Measurements from ENCODE around the gene CCL13.

Gene CCL13

GRCh38 chr17:34401165-34401564, 44.9 kb downstream of the CCL13 start:
- DNase-seq: no peak
- in situ Hi-C loops (cut with HindIII; ENCODE audit: low pct_ligation_motif_present, low pct_unique_long_range_greater_than_20kb, low sequenced_read_pairs): no loop called here

- no peak for DNase-seq
- in situ Hi-C loops (cut with HindIII; ENCODE audit: low pct_ligation_motif_present, low pct_unique_long_range_greater_than_20kb, low sequenced_read_pairs): no loop called here
These were observed 46.7 kb downstream of the CCL13 start for GRCh38 chr17:34403006-34403405.

GRCh38 chr17:34406226-34406625, 49.9 kb downstream of the CCL13 start:
- no peak for DNase-seq
- in situ Hi-C loops (cut with HindIII; ENCODE audit: low pct_ligation_motif_present, low pct_unique_long_range_greater_than_20kb, low sequenced_read_pairs): no loop called here

Measured in ACHN (cell line).